Upper lobe of left lung (tissue), 4 donors: ENCODE results near the gene HUNK.

Source experiments
- CTCF ChIP-seq, 6 experiments: fragments of 450-650 bp in 4 of 6; fragments of 200-600 bp in 2 of 6; sonication (generic) in 2 of 6; IDR thresholded peaks; one replicate each; pipeline ENCODE4 v1.5.1; 2016 to 2019; ENCODE audit warnings: antibody characterized with exemption in 6 of 6
- POLR2A ChIP-seq, 4 donors: fragments of 450-650 bp; IDR thresholded peaks; one replicate each; pipeline ENCODE4 v1.5.1; 2016 to 2017; ENCODE audit warnings: antibody characterized with exemption in 4 of 4, mild to moderate bottlenecking in 2 of 4
- POLR2AphosphoS5 ChIP-seq, 2 donors: sonication (generic); formaldehyde crosslinking; IDR thresholded peaks; one replicate each; pipeline ENCODE4 v1.5.1; 2017; ENCODE audit warnings: antibody characterized with exemption in 2 of 2

DNA sequence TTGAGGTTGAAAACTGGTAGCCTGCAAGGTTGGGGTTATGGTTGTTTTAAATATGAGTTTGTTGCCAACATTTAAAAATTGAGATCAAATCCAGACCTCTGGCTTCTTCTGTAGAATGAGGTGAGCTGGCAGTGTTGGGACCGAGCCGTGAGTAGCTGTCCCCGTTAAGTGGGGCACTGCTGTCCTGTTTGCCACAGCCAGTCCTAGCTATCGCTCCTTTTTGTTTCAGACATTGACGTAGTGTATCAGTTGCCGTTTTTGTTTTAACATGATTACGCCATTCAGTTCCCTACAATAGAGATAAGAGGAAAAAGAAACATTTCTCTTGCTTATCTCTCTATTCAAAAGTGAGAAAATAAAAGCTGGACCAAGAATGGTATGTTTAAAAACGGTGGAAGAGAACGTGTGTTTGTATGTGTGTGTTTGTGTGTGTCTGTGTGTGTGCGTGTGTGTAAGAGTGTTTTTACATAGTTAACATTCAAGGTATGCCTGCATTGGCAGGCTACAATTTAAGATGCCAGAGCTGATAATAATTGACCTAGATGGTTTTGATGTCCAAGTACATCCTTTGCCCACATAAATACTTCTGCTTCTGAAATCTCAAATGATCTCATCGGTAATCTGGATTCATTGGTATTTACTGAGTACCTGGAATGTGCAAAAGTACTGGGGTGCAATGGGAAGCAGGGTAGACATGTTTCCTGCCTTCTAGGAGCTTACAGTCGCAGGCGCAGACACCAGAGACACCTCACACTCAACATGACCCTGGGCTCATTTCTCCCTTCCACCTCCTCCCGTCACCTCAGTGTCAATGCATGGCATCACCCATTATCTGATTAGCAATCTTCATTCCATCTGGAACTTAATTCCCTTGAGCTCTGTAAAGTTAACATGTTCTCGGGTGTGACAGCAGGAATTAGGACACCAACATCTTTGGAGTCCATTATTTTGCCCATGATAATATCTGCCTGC, 65.8 kb downstream of the HUNK start:
- no peak for TF ChIP-seq CTCF (IDR thresholded peaks at IDR 0.05)
- no peak for TF ChIP-seq POLR2A (IDR thresholded peaks at IDR 0.05)
- no peak for TF ChIP-seq POLR2AphosphoS5 (IDR thresholded peaks at IDR 0.05)
